Keratinocyte (primary cell): ENCODE results near the gene NLRC5. TPM values are rescaled to one million over a fixed set of nuclear protein-coding genes. Genes with fewer than 3 reads are reported as not detected.

Experiments
- DNase-seq: peaks from one replicate; pipeline ENCODE4 v3.0.0-alpha.2; 2011; ENCODE audit warnings: low read depth, missing footprints, low spot score
- FAIRE-seq: peaks from 2 replicates; lab custom pipeline; 2011; peaks lifted over from hg19 to GRCh38; lab: Jason Lieb, UNC
- H2AFZ ChIP-seq: 2 replicates; pipeline ENCODE4 v1.6.0; 2012; ENCODE audit warnings: low read length, control low read depth, inconsistent platforms; ENCODE audit not compliant: control insufficient read depth
- H3K27ac ChIP-seq: 2 replicates; pipeline ENCODE4 v1.5.1; 2011; ENCODE audit warnings: low read length; ENCODE audit not compliant: control insufficient read depth, insufficient read depth
- H3K27me3 ChIP-seq: 3 replicates; pipeline ENCODE4 v1.6.0; 2011; ENCODE audit warnings: low read length; ENCODE audit not compliant: control insufficient read depth, insufficient read depth; ENCODE audit errors: extremely low read depth
- H3K36me3 ChIP-seq, 2 experiments: 2 replicates in 1 of 2; 3 replicates in 1 of 2; pipeline ENCODE4 v1.5.1; 2011; ENCODE audit warnings: low read length in 2 of 2, mild to moderate bottlenecking in 1 of 2; ENCODE audit not compliant: control insufficient read depth in 2 of 2, insufficient read depth in 2 of 2; ENCODE audit errors: extremely low read depth in 1 of 2
- H3K4me1 ChIP-seq: 3 replicates; pipeline ENCODE4 v1.5.1; 2011; ENCODE audit warnings: low read length; ENCODE audit not compliant: control insufficient read depth, insufficient read depth; ENCODE audit errors: extremely low read depth
- H3K4me2 ChIP-seq: 3 replicates; pipeline ENCODE4 v1.6.0; 2011; ENCODE audit warnings: low read depth, low read length; ENCODE audit not compliant: control insufficient read depth, insufficient read depth; ENCODE audit errors: extremely low read depth
- H3K4me3 ChIP-seq, 3 experiments: fragments of 200-600 bp in 1 of 3; sonication (generic) in 1 of 3; 2 replicates in 2 of 3; 3 replicates in 1 of 3; pipeline ENCODE4 v1.5.1; 2011 to 2016; ENCODE audit warnings: low read length in 3 of 3, mild to moderate bottlenecking in 3 of 3, control low read depth in 2 of 3, inconsistent platforms in 1 of 3, low read depth in 1 of 3, mixed read lengths in 1 of 3, mixed run types in 1 of 3, moderate library complexity in 1 of 3; ENCODE audit not compliant: control insufficient read depth in 2 of 3, insufficient read depth in 2 of 3; ENCODE audit errors: extremely low read depth in 1 of 3
- H3K79me2 ChIP-seq: 2 replicates; pipeline ENCODE4 v1.6.0; 2012; ENCODE audit warnings: low read length; ENCODE audit not compliant: control insufficient read depth, insufficient read depth
- H3K9ac ChIP-seq: 3 replicates; pipeline ENCODE4 v1.6.0; 2011; ENCODE audit warnings: low read length; ENCODE audit not compliant: control insufficient read depth, insufficient read depth; ENCODE audit errors: extremely low read depth
- H3K9me1 ChIP-seq: 3 replicates; pipeline ENCODE4 v1.6.0; 2011; ENCODE audit warnings: low read length; ENCODE audit not compliant: control insufficient read depth, insufficient read depth; ENCODE audit errors: extremely low read depth
- H3K9me3 ChIP-seq: 2 replicates; pipeline ENCODE4 v1.5.1; 2012; ENCODE audit warnings: low read depth, low read length; ENCODE audit not compliant: control insufficient read depth
- H4K20me1 ChIP-seq: 3 replicates; pipeline ENCODE4 v1.6.0; 2011; ENCODE audit warnings: low read length; ENCODE audit not compliant: control insufficient read depth, insufficient read depth; ENCODE audit errors: extremely low read depth
- CTCF ChIP-seq, 3 experiments: IDR thresholded peaks in 1 of 3; conservative IDR thresholded peaks in 1 of 3; optimal IDR thresholded peaks in 1 of 3; 2 replicates in 2 of 3; 3 replicates in 1 of 3; pipeline versions ENCODE3 to v1.5.1; 2011; ENCODE audit warnings: low read length in 3 of 3, mild to moderate bottlenecking in 3 of 3, moderate library complexity in 2 of 3, control low read depth in 1 of 3, inconsistent platforms in 1 of 3; ENCODE audit not compliant: insufficient read depth in 2 of 3; ENCODE audit errors: extremely low read depth in 1 of 3
- EZH2 ChIP-seq: IDR thresholded peaks from one replicate; pipeline ENCODE4 v1.6.1; 2012; ENCODE audit warnings: inconsistent platforms, mild to moderate bottlenecking, low read length, moderate library complexity
- dilution Hi-C: fragments of 300-500 bp; cut with MboI; formaldehyde crosslinking; loops from one replicate; pipeline ENCODE4 v1.7.0; 2020; ENCODE audit warnings: low sequenced_read_pairs; ENCODE audit not compliant: extremely low pct_ligation_motif_present
- polyA plus RNA-seq, 5 experiments: library from polyadenylated mRNA; depleted of rRNA in 3 of 5; stranded (reverse) in 3 of 5; stranded (forward) in 1 of 5; unstranded in 1 of 5; fragments of >200 nt; gene quantifications; 1 replicate in 1 of 5; 2 replicates in 3 of 5; 3 replicates in 1 of 5; pipeline versions ENCODE4 v1.2.1 to v1.2.3, GENCODE V29; 2011 to 2012; ENCODE audit warnings: missing spikeins in 2 of 5, low read depth in 1 of 5, low replicate concordance in 1 of 5

Gene NLRC5
- polyA plus RNA-seq, 1 donor (not counting 4 experiments of a cell fraction or from before 2014, with no cell fraction given): 7.8 TPM

- dilution Hi-C loops: no loop called here
- Histone ChIP-seq H3K27me3 (no peaks in the 10 kb centered on the region), H3K9ac (no peak overlapping the region), H3K9me3 (no peaks in the 10 kb centered on the region), H3K4me2 (no peak overlapping the region), H3K4me3 (no peak overlapping the region), H3K36me3 (peaks cover 0 to 2% of the 10 kb centered on the region in 2 experiments), H3K9me1 (no peaks in the 10 kb centered on the region), H3K27ac (no peak overlapping the region), H2AFZ (no peak overlapping the region), H4K20me1 (no peaks in the 10 kb centered on the region), H3K79me2 (peaks cover 7% of the 10 kb centered on the region), H3K4me1 (peaks cover 19% of the 10 kb centered on the region)
- no peak for FAIRE-seq
- no peak for DNase-seq
- no peak for TF ChIP-seq CTCF (optimal IDR thresholded peaks at IDR 0.05 in 1 of 3, IDR thresholded peaks at IDR 0.05 in 1 of 3, conservative IDR thresholded peaks at IDR 0.05 in 1 of 3; ENCODE audit: extremely low read depth in 1 of 3, insufficient read depth in 2 of 3, low read length in 3 of 3)
- TF ChIP-seq EZH2: no peak
Observed at GRCh38 chr16:57094911-57095310, 105.6 kb downstream of the NLRC5 start.

DNA sequence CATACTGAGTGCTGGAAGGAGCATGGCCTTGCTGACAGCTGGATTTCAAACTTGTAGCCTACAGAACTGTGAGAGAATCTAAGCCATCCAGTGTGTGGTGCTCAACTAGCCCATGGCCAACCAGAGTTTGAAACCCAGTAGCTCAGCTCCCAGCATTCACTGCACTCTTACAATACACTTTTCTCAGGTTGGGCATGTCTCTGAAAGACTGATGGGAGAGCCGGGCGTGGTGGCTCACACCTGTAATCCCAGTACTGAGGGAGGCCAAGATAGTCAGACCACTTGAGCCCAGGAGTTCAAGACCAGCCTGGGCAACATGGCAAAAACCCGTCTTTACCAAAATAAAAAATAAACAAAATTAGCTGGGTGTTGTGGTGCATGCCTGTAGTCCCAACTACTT is 106.8 kb downstream of the NLRC5 start:
- H3K36me3 ChIP-seq: peaks cover 0 to 2% of the 10 kb centered on the region in 2 experiments
- peaks cover 21% of the 10 kb centered on the region for H3K4me1 ChIP-seq
- no peak overlapping the region for H3K9ac ChIP-seq
- no peak overlapping the region for H3K4me2 ChIP-seq
- dilution Hi-C loops: no loop called here
- FAIRE-seq: no peak
- no peak for DNase-seq
- no peak overlapping the region for H3K27ac ChIP-seq
- H3K9me1 ChIP-seq: no peaks in the 10 kb centered on the region
- no peaks in the 10 kb centered on the region for H4K20me1 ChIP-seq
- no peak overlapping the region for H2AFZ ChIP-seq
- no peak for TF ChIP-seq CTCF (optimal IDR thresholded peaks at IDR 0.05 in 1 of 3, IDR thresholded peaks at IDR 0.05 in 1 of 3, conservative IDR thresholded peaks at IDR 0.05 in 1 of 3; ENCODE audit: extremely low read depth in 1 of 3, insufficient read depth in 2 of 3, low read length in 3 of 3)
- no peak for TF ChIP-seq EZH2
- no peak overlapping the region for H3K4me3 ChIP-seq
- peaks cover 7% of the 10 kb centered on the region for H3K79me2 ChIP-seq
- no peaks in the 10 kb centered on the region for H3K9me3 ChIP-seq
- no peaks in the 10 kb centered on the region for H3K27me3 ChIP-seq
